GM23338 (cell line): ENCODE measurements around the gene SLC9C1.

Experiments used
- EZH2 ChIP-seq: fragments of 200-600 bp; sonication (generic); IDR thresholded peaks from one replicate; pipeline ENCODE4 v1.8.0; 2017; ENCODE audit warnings: antibody characterized with exemption, mild to moderate bottlenecking, low read depth; ENCODE audit not compliant: unreplicated experiment
- EZH2phosphoT487 ChIP-seq: fragments of 200-600 bp; sonication (generic); IDR thresholded peaks from one replicate; pipeline ENCODE4 v1.8.1; 2018; ENCODE audit warnings: antibody characterized with exemption; ENCODE audit not compliant: unreplicated experiment
- JUNB ChIP-seq: IDR thresholded peaks from one replicate; pipeline ENCODE4 v1.6.1; 2016; ENCODE audit warnings: antibody characterized with exemption; ENCODE audit not compliant: unreplicated experiment
- NANOG ChIP-seq: IDR thresholded peaks from 2 replicates; pipeline ENCODE4 v1.6.1; 2016; ENCODE audit warnings: antibody characterized with exemption, borderline replicate concordance
- POLR2AphosphoS5 ChIP-seq: IDR thresholded peaks from 2 replicates; pipeline ENCODE4 v1.6.1; 2016; ENCODE audit warnings: antibody characterized with exemption, low read depth
- TF ChIP-seq, protein P1 (sequence below): IDR thresholded peaks from one replicate; pipeline ENCODE4 v1.6.1; 2018; ENCODE audit warnings: antibody characterized with exemption; ENCODE audit not compliant: unreplicated experiment
- TF ChIP-seq, protein P2 (sequence below), 2 experiments: fragments of 200-600 bp in 1 of 2; sonication (generic) in 1 of 2; conservative IDR thresholded peaks; 2 replicates each; pipeline versions ENCODE4 v1.5.1 to v1.6.1; 2016 to 2017; ENCODE audit warnings: antibody characterized with exemption in 2 of 2, low read depth in 2 of 2, mild to moderate bottlenecking in 2 of 2, moderate library complexity in 1 of 2

DNA sequence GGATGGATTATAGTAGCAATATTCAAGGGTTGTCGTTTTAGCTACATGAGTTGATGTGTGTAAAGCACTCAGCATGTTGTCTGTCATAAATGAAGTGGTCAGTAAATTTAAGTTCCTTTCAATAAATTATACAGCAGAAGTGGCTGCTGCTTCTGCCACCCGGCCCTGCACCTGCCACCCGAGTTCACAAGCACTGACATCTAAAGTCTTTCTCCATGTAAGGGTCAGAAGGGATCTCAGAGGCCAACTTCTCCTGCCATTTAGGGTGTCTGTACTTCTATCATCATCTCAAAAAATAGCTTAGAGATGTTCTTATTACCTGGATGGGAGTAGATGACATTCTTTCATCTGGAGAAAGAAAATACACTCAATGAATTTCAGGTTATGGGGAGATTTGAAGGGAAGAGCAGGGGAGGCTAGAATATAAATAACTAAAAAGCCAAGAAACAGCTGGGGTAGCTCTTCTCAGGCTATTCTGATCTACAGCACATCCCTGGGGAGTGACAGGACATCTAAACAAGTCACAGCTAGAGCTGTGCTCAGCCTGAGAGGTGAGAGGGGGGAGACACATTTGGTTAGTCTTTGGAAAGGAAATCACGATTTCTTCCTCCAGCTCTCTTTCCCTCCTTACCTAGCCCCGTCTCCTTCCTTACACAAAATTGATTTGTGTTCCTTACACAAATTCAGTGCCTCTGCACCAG, 169.0 kb downstream of the SLC9C1 start:
- TF ChIP-seq, protein P1, sequence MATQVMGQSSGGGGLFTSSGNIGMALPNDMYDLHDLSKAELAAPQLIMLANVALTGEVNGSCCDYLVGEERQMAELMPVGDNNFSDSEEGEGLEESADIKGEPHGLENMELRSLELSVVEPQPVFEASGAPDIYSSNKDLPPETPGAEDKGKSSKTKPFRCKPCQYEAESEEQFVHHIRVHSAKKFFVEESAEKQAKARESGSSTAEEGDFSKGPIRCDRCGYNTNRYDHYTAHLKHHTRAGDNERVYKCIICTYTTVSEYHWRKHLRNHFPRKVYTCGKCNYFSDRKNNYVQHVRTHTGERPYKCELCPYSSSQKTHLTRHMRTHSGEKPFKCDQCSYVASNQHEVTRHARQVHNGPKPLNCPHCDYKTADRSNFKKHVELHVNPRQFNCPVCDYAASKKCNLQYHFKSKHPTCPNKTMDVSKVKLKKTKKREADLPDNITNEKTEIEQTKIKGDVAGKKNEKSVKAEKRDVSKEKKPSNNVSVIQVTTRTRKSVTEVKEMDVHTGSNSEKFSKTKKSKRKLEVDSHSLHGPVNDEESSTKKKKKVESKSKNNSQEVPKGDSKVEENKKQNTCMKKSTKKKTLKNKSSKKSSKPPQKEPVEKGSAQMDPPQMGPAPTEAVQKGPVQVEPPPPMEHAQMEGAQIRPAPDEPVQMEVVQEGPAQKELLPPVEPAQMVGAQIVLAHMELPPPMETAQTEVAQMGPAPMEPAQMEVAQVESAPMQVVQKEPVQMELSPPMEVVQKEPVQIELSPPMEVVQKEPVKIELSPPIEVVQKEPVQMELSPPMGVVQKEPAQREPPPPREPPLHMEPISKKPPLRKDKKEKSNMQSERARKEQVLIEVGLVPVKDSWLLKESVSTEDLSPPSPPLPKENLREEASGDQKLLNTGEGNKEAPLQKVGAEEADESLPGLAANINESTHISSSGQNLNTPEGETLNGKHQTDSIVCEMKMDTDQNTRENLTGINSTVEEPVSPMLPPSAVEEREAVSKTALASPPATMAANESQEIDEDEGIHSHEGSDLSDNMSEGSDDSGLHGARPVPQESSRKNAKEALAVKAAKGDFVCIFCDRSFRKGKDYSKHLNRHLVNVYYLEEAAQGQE: no peak
- TF ChIP-seq, protein P2, sequence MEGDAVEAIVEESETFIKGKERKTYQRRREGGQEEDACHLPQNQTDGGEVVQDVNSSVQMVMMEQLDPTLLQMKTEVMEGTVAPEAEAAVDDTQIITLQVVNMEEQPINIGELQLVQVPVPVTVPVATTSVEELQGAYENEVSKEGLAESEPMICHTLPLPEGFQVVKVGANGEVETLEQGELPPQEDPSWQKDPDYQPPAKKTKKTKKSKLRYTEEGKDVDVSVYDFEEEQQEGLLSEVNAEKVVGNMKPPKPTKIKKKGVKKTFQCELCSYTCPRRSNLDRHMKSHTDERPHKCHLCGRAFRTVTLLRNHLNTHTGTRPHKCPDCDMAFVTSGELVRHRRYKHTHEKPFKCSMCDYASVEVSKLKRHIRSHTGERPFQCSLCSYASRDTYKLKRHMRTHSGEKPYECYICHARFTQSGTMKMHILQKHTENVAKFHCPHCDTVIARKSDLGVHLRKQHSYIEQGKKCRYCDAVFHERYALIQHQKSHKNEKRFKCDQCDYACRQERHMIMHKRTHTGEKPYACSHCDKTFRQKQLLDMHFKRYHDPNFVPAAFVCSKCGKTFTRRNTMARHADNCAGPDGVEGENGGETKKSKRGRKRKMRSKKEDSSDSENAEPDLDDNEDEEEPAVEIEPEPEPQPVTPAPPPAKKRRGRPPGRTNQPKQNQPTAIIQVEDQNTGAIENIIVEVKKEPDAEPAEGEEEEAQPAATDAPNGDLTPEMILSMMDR (conservative IDR thresholded peaks at IDR 0.05; ENCODE audit: low read depth in 2 of 2): no peak
- no peak for TF ChIP-seq EZH2
- no peak for TF ChIP-seq POLR2AphosphoS5
- no peak for TF ChIP-seq EZH2phosphoT487
- no peak for TF ChIP-seq NANOG
- TF ChIP-seq JUNB: no peak
